Adrenal gland (tissue), 5 donors: Measurements from ENCODE around the gene ZFYVE1.

ENCODE experiments used
- POLR2A ChIP-seq, 2 donors: fragments of 450-650 bp; IDR thresholded peaks; one replicate each; pipeline ENCODE4 v1.6.1; 2017; ENCODE audit warnings: antibody characterized with exemption in 2 of 2, mild to moderate bottlenecking in 2 of 2, moderate library complexity in 1 of 2
- TF ChIP-seq, protein P1 (sequence below), 6 experiments: fragments of 450-650 bp in 4 of 6; fragments of 200-600 bp in 2 of 6; sonication (generic) in 1 of 6; IDR thresholded peaks; 1 replicate in 5 of 6; 2 replicates in 1 of 6; pipeline versions ENCODE4 v1.5.1 to v1.8.0; 2016 to 2021; ENCODE audit warnings: antibody characterized with exemption in 6 of 6, mild to moderate bottlenecking in 2 of 6, moderate library complexity in 1 of 6
- donor health status: DM: no; HTN: no; CAD: no.

DNA sequence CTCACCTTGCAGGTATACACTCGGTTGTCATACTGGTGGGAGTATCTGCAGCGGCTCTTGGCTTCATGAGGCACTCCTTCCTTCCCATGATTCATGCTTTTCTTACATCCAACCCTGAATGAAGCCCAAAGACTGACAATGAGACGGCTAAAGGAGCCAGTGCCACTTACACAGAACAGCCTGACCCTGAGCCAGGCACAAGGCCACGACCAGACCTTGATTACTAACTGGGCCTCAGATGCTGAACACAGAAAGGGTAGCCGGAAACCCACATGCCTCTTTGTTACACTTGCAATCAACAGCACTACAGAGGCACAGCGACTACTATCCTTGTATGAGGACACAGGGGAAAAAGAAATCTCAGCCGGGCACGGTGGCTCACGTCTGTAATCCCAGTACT is 48.0 kb downstream of the ZFYVE1 start:
- TF ChIP-seq, protein P1, sequence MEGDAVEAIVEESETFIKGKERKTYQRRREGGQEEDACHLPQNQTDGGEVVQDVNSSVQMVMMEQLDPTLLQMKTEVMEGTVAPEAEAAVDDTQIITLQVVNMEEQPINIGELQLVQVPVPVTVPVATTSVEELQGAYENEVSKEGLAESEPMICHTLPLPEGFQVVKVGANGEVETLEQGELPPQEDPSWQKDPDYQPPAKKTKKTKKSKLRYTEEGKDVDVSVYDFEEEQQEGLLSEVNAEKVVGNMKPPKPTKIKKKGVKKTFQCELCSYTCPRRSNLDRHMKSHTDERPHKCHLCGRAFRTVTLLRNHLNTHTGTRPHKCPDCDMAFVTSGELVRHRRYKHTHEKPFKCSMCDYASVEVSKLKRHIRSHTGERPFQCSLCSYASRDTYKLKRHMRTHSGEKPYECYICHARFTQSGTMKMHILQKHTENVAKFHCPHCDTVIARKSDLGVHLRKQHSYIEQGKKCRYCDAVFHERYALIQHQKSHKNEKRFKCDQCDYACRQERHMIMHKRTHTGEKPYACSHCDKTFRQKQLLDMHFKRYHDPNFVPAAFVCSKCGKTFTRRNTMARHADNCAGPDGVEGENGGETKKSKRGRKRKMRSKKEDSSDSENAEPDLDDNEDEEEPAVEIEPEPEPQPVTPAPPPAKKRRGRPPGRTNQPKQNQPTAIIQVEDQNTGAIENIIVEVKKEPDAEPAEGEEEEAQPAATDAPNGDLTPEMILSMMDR (IDR thresholded peaks at IDR 0.05): no peak
- TF ChIP-seq POLR2A (IDR thresholded peaks at IDR 0.05): no peak
